Fibroblast of peridontal ligament (primary cell): ENCODE measurements around the gene KREMEN1.
"Not testable (repeated sequence)": the region's sequence is repeated elsewhere in the genome, so short reads cannot be mapped to it uniquely, and the experiment has no call there.

Experiments
- DNase-seq: peaks from one replicate; pipeline ENCODE4 v3.0.0-alpha.2; 2010; ENCODE audit errors: extremely low read depth

Gene KREMEN1

DNA sequence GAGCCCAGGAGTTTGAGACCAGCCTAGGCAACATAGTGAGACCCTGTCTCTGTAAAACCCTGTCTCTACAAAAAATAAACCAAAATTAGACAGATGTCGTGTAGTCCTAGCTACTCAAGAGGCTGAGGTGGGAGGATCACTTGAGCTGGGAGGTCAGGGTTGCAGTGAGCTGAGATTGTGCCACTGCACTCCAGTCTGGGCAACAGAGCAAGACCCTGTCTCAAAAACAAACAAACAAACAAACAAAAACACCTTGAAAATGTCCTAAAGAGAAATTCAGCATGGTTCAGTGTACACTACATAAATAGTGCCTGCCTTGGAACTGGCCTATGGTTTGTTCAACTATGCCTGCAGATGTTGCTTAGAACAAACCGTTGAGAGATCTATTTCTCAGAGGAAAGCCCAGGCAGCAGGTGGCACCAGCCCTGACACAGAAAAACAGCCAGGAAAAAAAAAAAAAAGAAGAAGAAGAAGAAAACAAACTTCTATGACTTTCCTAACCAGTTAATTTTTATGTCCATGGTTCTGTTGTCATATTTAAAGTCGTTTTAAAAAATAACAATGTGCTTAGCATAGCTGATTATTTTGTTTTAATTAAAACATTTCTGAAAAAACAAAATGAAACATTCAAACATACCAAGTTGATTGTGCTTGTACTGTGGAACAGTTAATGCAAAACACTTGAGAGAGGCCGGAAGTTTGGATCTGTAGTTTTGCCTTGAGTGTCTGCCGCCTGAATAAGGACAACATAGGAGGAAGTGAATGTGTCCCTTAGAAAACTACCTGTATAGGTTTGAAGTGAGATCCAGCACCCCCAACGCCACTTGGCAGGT lies 5.4 kb downstream of the KREMEN1 start:
- no peak for DNase-seq

DNA sequence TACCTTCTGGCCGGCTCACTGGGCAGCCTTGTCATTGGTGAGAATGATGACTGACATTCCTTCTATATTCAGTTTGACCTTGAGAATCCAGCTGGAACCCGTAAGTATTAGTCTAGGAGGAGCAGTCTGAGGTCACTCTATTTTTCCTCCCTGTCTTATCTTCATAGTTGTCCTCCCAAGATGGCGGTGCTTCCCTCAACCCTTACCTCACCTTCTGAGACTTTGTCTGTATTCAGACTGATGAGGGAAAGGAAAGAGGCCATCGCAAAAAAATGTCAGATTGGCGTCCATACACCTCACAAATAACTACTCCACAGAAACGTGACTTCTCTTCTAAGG lies 6.0 kb downstream of the KREMEN1 start:
- no peak for DNase-seq

DNA sequence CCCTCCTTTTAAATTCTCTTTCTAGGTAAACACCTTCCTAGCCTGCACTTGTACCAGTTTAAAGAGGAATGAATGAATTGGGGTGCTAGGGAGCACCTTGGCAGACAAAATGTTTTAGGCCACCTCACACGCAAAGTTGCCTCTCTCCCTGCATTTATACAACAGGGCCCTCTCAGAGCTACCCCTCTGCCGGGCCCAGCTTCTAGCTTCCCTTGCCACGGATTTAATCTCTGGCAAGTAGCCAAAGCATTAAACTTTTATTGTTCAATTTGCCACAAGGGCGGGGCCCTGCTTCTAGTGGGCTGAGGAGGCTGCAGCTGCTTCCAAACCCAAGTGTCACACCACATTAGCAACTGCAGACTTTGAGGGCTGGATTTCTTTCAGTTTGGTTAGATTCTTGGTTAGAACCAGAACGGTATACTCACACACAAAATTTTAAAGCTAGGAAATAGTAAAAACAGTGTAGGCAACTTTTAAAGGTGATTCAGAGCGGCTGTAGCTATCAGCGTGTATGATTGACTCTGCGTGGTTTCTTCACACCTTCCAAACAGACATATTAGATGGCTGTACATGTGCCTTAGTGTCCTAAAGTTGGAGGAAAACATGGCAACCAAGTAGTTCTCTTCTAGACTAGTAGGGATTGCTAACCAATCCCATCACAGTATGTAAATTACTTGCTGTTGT lies 6.5 kb downstream of the KREMEN1 start:
- no peak for DNase-seq

DNA sequence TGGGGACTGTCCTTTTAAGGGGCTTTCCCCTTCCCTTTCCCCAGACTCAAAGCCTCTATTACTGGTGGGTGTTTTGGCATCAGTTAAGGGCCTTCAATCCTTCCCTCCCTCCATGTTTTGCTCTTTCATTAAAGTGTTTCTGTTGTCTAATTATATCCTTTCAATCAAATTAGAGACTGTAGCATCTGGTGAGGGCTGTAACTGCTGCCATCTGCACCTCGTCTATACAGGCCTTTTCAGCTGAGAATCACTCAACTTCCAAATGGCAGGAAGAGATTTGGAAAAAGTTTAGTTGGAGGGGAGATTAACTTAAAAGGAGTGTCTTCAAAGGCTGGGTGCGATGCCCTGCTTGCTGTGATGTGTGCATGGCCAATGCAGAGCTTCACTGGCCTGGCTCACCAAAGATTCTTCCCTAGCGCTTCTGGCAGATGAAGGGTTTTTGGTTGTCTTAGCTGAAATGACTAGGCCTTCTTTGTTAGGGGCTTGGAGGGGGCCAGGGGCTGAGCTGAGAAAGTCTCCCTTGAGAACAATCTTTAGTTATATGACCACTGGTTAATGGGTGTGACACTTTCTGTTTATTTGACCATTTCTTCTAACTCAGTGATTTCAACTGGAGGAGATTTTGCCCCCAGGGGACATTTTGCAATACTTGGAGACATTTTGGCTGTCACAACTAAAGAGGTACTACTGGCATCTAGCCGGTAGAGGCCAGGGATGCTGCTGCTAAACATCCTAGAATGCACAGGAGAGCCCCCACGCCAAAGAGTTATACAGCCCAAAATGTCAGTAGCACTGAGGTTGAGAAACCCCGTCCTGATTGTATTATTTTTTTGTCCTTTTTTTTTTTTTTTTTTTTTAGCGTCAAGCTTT lies 7.5 kb downstream of the KREMEN1 start:
- no peak for DNase-seq

DNA sequence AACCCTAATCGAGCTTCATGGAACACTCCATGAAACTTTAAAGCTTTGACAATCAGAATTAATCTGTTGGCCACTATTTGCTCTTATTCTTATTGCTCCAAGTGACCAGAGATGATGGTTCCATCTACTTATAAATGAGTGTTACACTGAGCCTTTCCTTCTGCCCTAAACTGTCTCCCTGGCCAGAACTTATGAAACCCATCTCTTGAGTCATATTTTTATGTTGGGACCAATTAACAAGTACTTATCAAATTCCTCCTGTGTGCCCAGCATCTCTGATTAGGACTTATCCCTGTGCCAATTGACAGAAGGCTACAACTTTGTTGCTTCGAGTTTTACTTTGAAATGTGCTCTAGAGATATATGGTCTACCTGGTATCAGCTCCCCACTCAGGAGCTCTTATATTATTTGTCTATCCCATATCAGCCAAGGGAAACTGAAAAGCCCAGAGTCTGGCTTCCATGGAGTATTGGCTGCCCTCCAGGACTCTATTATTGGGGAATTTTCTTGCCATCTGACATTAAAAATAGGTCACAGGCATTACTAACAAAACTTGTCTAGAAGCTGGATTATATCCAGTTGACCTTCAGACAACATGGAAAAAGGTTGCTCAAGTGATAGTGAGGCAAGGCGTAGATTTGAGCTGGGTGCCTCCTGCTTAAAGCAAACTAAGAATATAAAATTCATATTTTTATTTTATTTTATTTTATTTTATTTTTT lies 8.8 kb downstream of the KREMEN1 start:
- DNase-seq: no peak

DNA sequence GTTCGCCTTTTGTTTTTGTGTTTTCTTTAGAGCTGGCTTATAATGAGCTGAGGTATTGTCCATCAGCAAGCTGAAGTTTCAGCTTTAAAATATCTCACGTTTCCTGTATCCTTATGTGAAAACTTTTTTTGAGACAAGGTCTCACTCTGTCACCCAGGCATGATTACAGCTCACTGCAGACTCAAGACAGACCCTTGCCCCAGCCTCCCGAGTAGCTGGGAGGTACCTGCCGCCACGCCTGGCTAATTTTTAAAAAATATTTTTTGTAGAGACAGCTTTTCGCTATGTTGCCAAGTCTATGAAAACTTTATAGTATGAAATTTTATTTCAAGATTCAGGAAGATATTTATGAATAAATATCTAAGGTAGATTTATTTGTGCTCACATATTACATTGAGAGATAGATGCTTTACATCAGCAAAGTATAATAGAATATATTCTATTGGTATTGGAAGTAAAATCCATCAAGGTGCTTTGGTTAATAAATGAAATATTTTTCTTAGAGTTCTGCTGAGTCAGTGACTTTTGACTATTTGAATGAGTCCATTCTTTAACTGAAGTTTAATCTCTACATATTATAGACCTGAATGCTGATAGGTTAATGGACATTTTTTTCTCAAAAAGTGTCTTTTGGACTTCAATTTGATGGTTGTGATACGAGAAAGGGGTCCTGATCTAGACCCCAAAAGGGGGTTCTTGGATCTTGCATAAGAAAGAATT lies 10.2 kb downstream of the KREMEN1 start:
- DNase-seq: no peak

DNA sequence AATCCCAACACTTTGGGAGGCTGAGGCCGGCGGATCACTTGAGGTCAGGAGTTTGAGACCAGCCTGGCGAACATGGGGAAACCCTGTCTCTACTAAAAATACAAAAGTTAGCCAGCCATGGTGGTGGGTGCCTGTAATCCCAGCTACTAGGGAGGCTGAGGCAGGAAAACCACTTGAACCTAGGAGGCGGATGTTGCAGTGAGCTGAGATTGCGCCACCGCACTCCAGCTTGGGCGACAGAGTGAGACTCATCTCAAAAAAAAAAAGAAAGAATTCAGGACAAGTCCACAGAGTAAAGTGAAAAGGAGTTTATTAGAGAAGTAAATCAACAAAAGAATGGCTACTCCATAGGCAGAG lies 10.7 kb downstream of the KREMEN1 start:
- DNase-seq: not testable (repeated sequence)

DNA sequence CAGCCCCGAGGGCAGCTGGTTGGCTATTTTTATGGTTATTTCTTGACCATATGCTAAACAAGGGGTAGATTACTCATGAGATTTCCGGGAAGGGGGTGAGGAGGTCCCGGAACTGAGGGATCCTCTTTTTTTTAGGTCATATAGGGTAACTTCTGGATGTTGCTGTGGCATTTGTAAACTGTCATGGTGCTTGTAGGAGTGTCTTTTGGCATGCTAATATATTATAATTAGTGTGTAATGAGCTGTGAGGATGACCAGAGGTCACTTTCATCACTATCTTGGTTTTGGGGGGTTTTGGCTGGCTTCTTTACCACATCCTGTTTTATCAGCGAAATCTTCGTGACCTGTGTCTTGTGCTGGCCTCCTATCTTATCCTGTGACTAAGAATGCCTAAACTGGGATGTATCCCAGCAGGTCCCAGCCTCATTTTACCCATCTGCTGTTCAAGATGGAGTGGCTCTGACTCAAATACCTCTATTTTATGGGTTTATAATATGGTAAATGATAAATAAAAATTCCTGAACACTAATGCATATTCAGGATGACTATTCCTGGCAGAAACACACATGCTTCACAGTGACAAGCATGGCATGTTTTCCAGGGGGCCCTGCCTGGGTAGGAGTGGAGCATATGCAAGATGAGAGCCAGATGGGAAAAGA lies 11.2 kb downstream of the KREMEN1 start:
- no peak for DNase-seq

DNA sequence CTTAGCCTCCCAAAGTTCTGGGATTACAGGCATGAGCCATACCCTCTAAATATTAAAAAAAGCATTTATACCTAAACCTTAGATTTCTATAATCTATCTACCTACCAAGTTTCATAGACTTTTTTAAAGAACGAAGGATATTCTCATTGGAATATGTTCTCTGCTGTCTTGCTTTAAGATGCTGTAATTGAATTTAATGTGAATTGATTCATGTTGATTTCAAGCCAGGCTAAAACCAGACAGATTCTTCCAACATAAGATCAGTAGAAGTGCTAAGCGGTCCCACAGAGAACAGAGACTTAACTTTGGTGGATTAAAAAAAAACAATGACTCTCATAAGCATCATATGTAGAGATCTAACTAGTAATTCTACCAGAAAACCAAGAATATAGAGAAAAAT lies 14.2 kb downstream of the KREMEN1 start:
- DNase-seq: no peak

DNA sequence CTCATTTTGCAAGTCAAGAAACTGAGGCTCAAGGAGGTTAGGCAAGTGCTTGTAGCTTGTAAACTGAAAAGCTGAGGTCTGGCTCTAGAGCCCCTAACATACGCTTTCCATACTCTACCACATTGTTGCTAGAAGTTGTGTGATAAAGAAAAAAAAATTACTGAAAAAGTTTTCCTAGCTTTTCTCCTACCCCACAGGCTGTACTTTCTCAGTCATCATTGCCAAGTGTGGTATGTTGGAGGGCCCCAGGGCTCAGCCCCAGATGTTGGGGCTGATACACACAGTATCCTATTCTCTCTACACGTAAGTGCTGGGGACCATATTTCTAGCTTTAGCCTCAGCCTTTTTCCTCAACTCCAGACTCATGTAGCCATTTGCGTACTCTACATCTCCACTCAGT lies 16.0 kb downstream of the KREMEN1 start:
- DNase-seq: no peak

DNA sequence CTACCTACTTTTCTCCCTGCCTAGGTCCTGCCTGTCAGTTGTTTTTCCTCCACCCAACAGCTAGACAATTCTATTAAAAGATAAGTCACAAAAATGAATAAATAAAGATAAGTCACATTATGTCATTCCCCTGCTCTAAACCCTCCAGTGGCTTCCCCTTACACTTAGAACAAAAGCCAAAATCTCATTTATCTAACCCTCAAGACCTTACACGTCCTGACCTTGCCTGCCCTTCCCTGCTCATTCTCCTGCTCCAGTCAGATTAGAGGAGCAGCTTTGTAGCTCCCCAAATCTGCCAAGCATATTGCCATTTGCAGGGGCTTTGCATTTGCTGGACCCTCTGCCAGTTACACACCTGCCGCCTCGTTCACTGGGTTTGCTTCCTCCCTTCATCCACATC lies 16.7 kb downstream of the KREMEN1 start:
- DNase-seq: no peak

DNA sequence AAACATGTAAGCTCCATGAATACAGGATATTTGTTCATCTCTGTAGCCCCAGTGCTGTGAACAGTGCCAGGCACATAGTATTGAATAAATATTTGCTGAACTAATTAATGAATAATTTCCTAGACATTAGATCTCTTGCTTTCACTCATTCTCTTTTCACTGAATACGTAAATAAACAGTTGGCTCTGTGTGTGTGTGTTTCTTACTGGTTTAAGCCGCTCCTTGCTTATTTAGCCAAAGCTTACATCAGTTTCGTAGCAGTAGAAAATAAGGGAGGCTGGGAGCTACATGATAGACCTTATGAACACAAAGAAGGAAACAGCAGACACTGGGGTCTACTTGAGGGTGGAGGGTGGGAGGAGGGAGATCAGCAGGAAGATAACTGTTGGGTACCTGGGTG lies 17.2 kb downstream of the KREMEN1 start:
- no peak for DNase-seq

DNA sequence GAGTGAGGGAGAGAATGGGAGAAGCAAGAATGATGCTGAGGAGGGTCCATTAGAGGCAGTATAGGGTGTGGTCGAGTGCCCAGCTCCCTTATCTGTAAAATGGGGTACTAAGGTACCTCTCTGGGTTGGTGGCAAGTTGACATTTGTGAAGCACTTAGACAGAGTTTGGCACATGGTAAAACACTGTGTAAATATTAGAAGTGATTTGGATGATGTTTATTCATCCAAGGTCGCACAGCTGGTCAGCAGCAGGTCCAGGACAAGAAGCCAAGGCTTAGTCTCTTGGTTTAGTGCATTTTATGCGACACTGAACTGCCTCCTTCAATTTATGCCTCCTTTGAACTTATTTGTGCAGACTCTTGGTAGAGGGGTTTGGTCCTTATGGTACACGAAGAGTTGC lies 19.4 kb downstream of the KREMEN1 start:
- DNase-seq: no peak

DNA sequence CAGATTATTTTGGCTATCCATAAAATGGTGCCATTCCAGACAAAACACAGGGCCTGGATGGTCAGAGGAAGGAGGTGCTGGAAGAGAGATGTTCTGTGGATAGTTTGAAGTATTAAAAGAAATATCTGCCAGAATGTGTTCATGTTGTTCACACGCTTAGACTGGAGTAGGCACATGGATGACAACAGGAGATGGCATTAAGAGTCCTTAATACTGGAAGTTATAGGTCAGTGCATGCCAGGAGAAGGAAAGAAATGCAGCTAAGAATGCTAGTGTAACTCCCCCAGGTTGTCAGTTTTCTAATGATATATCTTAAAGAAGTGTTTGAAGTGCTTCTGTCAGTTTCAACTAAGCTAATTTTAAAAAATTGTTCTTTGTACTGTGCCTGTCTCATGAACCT lies 20.2 kb downstream of the KREMEN1 start:
- DNase-seq: no peak

DNA sequence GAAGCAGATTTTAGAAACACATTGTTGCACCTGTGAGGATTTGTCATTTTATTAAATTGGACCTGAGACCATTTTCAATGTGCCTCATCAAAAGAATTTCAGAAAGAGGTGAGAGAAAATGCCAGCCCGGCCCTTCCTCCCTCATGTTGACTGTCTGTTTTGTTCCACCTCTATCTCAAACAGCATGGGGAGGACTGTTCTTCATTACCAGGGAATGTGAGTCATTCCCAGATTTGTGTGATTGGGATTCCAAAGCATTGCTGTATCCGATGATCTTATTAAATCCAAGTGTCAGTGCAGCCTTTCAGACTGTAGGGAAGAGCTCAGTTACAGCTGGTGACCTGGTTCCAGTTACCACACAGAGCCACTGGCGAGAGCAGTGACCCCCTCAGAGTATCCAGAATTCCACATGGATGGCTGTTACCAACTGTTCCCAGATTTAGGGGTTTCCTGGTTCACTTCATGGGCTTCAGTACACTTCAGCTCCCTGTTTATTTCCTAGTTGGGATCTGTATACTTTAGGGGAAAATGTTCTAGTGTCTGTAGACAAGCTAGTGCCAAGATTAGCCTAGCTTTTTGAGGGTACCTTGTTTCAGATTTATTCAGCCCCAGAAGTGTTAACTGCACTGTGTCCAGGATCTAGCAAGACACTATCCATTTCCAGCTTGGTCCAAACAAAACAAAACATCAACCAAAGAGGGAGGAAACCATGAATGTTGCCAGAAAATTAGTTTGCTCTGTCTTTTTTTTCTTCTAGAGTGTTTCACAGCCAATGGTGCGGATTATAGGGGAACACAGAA lies 20.9 kb downstream of the KREMEN1 start:
- peak; percentile 94 for DNase-seq

DNA sequence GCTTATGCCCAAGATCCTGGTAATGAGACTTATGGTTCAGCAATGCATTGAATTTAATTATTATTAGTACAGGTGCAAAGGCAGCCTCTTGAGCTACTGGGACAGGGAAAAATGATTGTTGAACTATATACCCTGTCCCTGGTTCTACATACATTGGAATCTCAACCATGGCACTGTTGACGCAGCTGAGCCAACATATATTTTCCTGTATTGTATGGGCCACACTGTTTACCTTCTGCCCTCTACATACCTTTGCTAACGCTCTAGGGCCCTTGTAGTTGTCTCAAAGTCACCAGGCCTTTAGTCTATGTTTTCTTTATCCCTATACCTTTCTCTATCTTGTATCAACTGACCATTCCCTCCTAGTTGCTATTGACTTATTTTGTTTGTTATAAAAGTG lies 22.6 kb downstream of the KREMEN1 start:
- DNase-seq: no peak

DNA sequence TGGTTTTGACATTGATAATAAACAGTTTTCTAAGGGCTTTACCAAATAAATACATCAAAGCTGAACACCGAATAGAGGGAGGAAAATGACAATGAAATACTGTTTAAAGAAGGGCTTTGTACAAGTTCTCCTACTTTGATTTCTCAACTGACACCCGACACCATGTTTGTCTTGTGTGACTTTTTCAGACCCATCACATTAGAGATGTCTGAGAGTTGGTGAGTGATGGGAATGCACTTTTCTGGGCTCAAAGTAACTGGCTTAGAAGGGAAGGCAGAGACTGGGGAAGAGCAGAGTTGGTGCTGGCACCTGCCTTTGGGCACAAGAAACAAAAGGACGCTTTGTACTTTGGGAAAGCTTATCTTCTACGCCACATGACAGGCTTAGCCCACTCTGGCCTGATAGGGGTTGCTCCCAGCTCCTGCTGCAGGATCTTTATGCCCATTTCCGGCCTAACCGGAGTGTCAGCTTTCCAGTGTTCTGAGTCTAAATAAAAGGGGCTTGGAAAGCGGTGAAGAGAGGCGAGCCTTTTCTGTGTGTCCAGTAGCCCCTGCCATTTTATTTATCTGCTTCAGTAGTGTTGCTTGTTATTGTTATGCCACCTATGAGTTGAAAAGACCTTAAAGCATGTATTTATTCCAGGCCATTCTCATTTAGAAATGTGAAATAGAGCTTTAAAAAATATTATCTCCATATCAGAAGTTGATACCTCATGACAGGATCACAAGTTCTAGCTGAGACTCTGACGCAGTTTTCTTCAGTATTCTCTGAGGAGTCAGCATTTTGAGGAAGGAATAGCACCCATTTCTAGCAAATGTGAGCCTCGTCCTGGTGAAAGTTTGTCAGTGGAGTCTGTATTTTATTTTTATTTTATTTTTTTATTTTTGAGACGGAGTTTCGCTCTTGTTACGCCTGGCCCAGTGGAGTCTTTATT lies 24.2 kb downstream of the KREMEN1 start:
- DNase-seq: peak; percentile 44

DNA sequence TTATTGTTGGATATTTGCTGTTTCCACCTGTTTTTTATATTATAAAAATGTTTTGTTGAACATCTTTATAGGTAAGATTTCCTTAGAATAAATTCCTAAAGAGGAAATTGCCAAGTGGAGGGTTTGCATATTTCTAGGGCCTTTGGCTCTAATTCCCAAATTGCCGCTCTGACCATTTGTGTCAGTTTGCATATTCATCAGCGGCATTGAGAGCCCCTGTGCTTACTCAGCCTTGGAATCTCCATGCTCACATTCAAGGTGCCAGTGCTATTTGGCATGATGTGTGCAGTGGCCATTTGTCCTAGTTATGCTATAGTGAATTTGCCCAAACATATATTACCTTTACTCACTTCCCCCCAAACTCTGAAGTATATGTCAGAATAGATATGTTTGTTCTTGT lies 25.5 kb downstream of the KREMEN1 start:
- DNase-seq: no peak

DNA sequence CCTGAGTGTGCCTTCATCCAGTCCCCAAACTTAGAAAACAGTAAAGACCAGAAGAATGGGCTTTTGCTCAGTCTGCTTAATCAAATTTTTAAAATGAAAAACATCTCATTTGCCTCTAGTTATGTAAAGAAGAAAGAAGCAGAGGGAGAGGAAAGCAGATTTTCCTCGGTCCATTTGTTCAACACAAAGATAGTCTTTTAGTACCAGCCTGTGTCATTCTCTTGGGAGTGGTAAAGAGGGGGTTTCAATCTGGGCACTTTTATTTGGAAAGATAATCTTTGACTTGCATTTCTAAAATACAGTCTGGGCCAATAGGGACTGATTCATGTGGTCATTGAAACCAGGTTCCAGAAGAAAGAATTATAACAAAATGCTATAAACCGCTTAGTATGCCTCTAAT lies 29.5 kb downstream of the KREMEN1 start:
- no peak for DNase-seq
